Measurements from ENCODE around the gene CAD.

The CAD gene

DNA sequence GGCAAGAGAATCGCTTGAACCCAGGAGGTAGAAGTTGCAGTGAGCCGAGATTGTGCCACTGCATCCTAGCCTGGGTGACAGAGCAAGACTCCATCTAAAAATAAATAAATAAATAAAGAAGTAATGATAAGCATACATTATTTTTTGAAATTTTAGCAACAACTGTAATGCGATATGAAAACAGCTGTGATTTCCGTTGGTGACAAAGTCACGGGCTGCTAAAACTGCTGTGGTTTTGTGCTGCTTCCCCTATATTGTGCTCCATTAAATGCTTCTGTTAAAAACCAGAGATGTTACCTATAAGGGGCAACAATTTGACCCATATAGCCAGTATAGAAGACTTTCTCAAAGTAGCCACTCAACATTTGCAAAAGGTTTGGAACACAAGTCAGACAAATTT, 73.4 kb downstream of the CAD start:
- TF ChIP-seq EZH2phosphoT487 (IDR thresholded peaks at IDR 0.05; ENCODE audit: borderline replicate concordance, low read length), result no peak
- TF ChIP-seq, protein P1, sequence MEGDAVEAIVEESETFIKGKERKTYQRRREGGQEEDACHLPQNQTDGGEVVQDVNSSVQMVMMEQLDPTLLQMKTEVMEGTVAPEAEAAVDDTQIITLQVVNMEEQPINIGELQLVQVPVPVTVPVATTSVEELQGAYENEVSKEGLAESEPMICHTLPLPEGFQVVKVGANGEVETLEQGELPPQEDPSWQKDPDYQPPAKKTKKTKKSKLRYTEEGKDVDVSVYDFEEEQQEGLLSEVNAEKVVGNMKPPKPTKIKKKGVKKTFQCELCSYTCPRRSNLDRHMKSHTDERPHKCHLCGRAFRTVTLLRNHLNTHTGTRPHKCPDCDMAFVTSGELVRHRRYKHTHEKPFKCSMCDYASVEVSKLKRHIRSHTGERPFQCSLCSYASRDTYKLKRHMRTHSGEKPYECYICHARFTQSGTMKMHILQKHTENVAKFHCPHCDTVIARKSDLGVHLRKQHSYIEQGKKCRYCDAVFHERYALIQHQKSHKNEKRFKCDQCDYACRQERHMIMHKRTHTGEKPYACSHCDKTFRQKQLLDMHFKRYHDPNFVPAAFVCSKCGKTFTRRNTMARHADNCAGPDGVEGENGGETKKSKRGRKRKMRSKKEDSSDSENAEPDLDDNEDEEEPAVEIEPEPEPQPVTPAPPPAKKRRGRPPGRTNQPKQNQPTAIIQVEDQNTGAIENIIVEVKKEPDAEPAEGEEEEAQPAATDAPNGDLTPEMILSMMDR (IDR thresholded peaks at IDR 0.05; ENCODE audit: low read depth, low read length, poor library complexity, severe bottlenecking), result no peak
- H3K79me2 ChIP-seq (ENCODE audit: control insufficient read depth, low read length), result no peaks in the 10 kb centered on the region
- H3K4me1 ChIP-seq (ENCODE audit: control insufficient read depth, low read length), result peaks cover 54% of the 10 kb centered on the region
- H4K20me1 ChIP-seq (ENCODE audit: control insufficient read depth, insufficient read depth, low read depth, low read length), result no peaks in the 10 kb centered on the region
- no peaks in the 10 kb centered on the region for H3K27me3 ChIP-seq (ENCODE audit: control insufficient read depth, low read length)
- peak overlapping the region; percentile 59 for H3K27ac ChIP-seq (ENCODE audit: low read depth, low read length)
- 0 out of 2 replicates have a peak, but pooled peaks cover 2% of the 10 kb centered on the region for H3F3A ChIP-seq (ENCODE audit: control insufficient read depth, insufficient read depth)
- peak overlapping the region; percentile 52 for H3K4me2 ChIP-seq (ENCODE audit: low read length)
- H3K9me3 ChIP-seq (ENCODE audit: control insufficient read depth, insufficient read depth, low read length), result no peaks in the 10 kb centered on the region
- H3K4me3 ChIP-seq (ENCODE audit: low read length), result peak overlapping the region; percentile 29
- H3K9me2 ChIP-seq (replicated peaks; ENCODE audit: control insufficient read depth, low read length), result no peaks in the 10 kb centered on the region
- no peaks in the 10 kb centered on the region for H3K36me3 ChIP-seq (ENCODE audit: control insufficient read depth, low read length)

DNA sequence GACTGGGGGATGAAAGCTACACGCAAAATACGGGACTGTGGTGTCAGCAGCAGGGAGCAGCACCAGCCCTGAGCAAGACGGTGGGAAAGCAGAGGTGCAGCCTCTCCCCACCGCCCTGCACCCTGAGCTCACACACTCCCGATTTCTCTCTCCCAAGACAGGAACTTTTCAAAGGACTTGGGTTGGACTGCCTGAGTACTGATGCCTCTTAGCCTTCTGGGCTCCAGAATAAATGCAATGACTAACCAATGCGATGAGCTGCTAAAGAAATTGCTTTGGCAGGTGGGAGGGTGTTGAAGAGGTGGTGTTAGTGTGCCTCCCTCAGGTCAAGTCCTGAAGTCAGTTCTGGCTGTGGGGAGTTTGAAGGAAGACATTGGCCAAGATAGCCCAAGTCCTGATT, 74.7 kb downstream of the CAD start:
- Histone ChIP-seq H3K4me3 (ENCODE audit: low read length) (no peak overlapping the region), H3K4me1 (ENCODE audit: control insufficient read depth, low read length) (peaks cover 52% of the 10 kb centered on the region), H3K9me2 (replicated peaks; ENCODE audit: control insufficient read depth, low read length) (no peaks in the 10 kb centered on the region), H3K36me3 (ENCODE audit: control insufficient read depth, low read length) (no peaks in the 10 kb centered on the region), H3K27ac (ENCODE audit: low read depth, low read length) (0 out of 2 replicates have a peak overlapping the region, but pooled peaks have one; percentile 59), H3F3A (ENCODE audit: control insufficient read depth, insufficient read depth) (0 out of 2 replicates have a peak, but pooled peaks cover 2% of the 10 kb centered on the region), H4K20me1 (ENCODE audit: control insufficient read depth, insufficient read depth, low read depth, low read length) (no peaks in the 10 kb centered on the region), H3K79me2 (ENCODE audit: control insufficient read depth, low read length) (no peaks in the 10 kb centered on the region), H3K4me2 (ENCODE audit: low read length) (peak overlapping the region; percentile 52), H3K27me3 (ENCODE audit: control insufficient read depth, low read length) (no peaks in the 10 kb centered on the region), H3K9me3 (ENCODE audit: control insufficient read depth, insufficient read depth, low read length) (no peaks in the 10 kb centered on the region)
- no peak for TF ChIP-seq EZH2phosphoT487 (IDR thresholded peaks at IDR 0.05; ENCODE audit: borderline replicate concordance, low read length)
- TF ChIP-seq, protein P1 (IDR thresholded peaks at IDR 0.05; ENCODE audit: low read depth, low read length, poor library complexity, severe bottlenecking), result peak; percentile 55
